ENCODE results near the gene NEGR1. TPM values are rescaled to one million over a fixed set of nuclear protein-coding genes. Genes with fewer than 3 reads are reported as not detected.
A peak's percentile ranks its signal among the peaks of the same experiment; 100 is the strongest.

NEGR1 gene
- total RNA-seq, 4 donors from 2014 or later: 7.0 to 10.0 (median 8.1) TPM

GRCh38 chr1:71650119-71650518 lies 632.2 kb downstream of the NEGR1 start:
- DNase-seq: no peak
- intact Hi-C loops (cut with DNase I; ENCODE audit: low total_unique reads) (loop anchor here (10.0 kb wide), 1 partner anchor 65 kb away; no protein-coding TSS in a partner anchor), in situ Hi-C loops (cut with MboI; ENCODE audit: low pct_ligation_motif_present in 1 of 4, low pct_unique_long_range_greater_than_20kb in 1 of 4, low sequenced_read_pairs in 3 of 4) (no loop called here)
- H3K27ac ChIP-seq: peak overlapping the region in 1 of 4 donors; percentile 3
- no peaks in the 10 kb centered on the region for H3K9me3 ChIP-seq
- WGBS, 2 donors (ENCODE audit: low coverage in 1 of 2): 73 to 77% methylated on average over 3 of the region's 3 CpGs
- H3K27me3 ChIP-seq: no peaks in the 10 kb centered on the region
- no peak for TF ChIP-seq POLR2AphosphoS5 (IDR thresholded peaks at IDR 0.05)
- no peak for TF ChIP-seq EP300 (IDR thresholded peaks at IDR 0.05; ENCODE audit: low read depth)
- no peak for TF ChIP-seq POLR2A (IDR thresholded peaks at IDR 0.05)
- TF ChIP-seq CTCF (IDR thresholded peaks at IDR 0.05): no peak
- peaks cover 0 to 18% (median 8%) of the 10 kb centered on the region in 4 donors for H3K4me1 ChIP-seq
- no peaks in the 10 kb centered on the region for H3K36me3 ChIP-seq
- H3K4me3 ChIP-seq: no peak overlapping the region

- 47 to 58% methylated on average over 1 of the region's 1 CpG for WGBS, 2 donors (ENCODE audit: low coverage in 1 of 2)
- no peaks in the 10 kb centered on the region for H3K36me3 ChIP-seq
- TF ChIP-seq POLR2A (IDR thresholded peaks at IDR 0.05) (no peak), EP300 (IDR thresholded peaks at IDR 0.05; ENCODE audit: low read depth) (no peak), POLR2AphosphoS5 (IDR thresholded peaks at IDR 0.05) (no peak), CTCF (IDR thresholded peaks at IDR 0.05) (no peak)
- intact Hi-C loops (cut with DNase I; ENCODE audit: low total_unique reads): loop anchor here (10.0 kb wide), 1 partner anchor 65 kb away; no protein-coding TSS in a partner anchor
- H3K4me3 ChIP-seq: no peak overlapping the region
- H3K27me3 ChIP-seq: no peaks in the 10 kb centered on the region
- H3K9me3 ChIP-seq: no peaks in the 10 kb centered on the region
- H3K27ac ChIP-seq: peak overlapping the region in 1 of 4 donors; percentile 3
- DNase-seq: no peak
- in situ Hi-C loops (cut with MboI; ENCODE audit: low pct_ligation_motif_present in 1 of 4, low pct_unique_long_range_greater_than_20kb in 1 of 4, low sequenced_read_pairs in 3 of 4): no loop called here
- peaks cover 0 to 18% (median 8%) of the 10 kb centered on the region in 4 donors for H3K4me1 ChIP-seq
These were observed 632.7 kb downstream of the NEGR1 start for GRCh38 chr1:71649608-71650007.

GRCh38 chr1:71647513-71648300 lies 634.6 kb downstream of the NEGR1 start:
- H3K4me3 ChIP-seq: no peak overlapping the region
- TF ChIP-seq POLR2A (IDR thresholded peaks at IDR 0.05): no peak
- TF ChIP-seq CTCF (IDR thresholded peaks at IDR 0.05): no peak
- H3K27ac ChIP-seq: no peak overlapping the region
- 38 to 57% methylated on average over 1 of the region's 1 CpG for WGBS, 2 donors (ENCODE audit: low coverage in 1 of 2)
- H3K27me3 ChIP-seq: no peaks in the 10 kb centered on the region
- peaks cover 0 to 18% (median 8%) of the 10 kb centered on the region in 4 donors for H3K4me1 ChIP-seq
- in situ Hi-C loops (cut with MboI; ENCODE audit: low pct_ligation_motif_present in 1 of 4, low pct_unique_long_range_greater_than_20kb in 1 of 4, low sequenced_read_pairs in 3 of 4) (no loop called here), intact Hi-C loops (cut with DNase I; ENCODE audit: low total_unique reads) (no loop called here)
- H3K9me3 ChIP-seq: no peaks in the 10 kb centered on the region
- no peaks in the 10 kb centered on the region for H3K36me3 ChIP-seq
- DNase-seq: no peak

- 87 to 94% methylated on average over 2 of the region's 2 CpGs for WGBS, 2 donors (ENCODE audit: low coverage in 1 of 2)
- DNase-seq: no peak
- intact Hi-C loops (cut with DNase I; ENCODE audit: low total_unique reads) (no loop called here), in situ Hi-C loops (cut with MboI; ENCODE audit: low pct_ligation_motif_present in 1 of 4, low pct_unique_long_range_greater_than_20kb in 1 of 4, low sequenced_read_pairs in 3 of 4) (no loop called here)
- H3K9me3 ChIP-seq: no peaks in the 10 kb centered on the region
- no peak overlapping the region for H3K27ac ChIP-seq
- no peaks in the 10 kb centered on the region for H3K27me3 ChIP-seq
- H3K36me3 ChIP-seq: no peaks in the 10 kb centered on the region
- peaks cover 0 to 16% (median 5%) of the 10 kb centered on the region in 4 donors for H3K4me1 ChIP-seq
- no peak overlapping the region for H3K4me3 ChIP-seq
- TF ChIP-seq POLR2A (IDR thresholded peaks at IDR 0.05) (no peak), EP300 (IDR thresholded peaks at IDR 0.05; ENCODE audit: low read depth) (no peak), CTCF (IDR thresholded peaks at IDR 0.05) (no peak), POLR2AphosphoS5 (IDR thresholded peaks at IDR 0.05) (no peak)
These were observed 637.3 kb downstream of the NEGR1 start for GRCh38 chr1:71645015-71645414.

Data from transverse colon (tissue), 4 donors.